Skeletal muscle cell (primary cell): ENCODE measurements around the gene RNF130.
A peak's percentile ranks its signal among the peaks of the same experiment; 100 is the strongest.
"Not testable (repeated sequence)": the region's sequence is repeated elsewhere in the genome, so short reads cannot be mapped to it uniquely, and the experiment has no call there.

Experiments used
- DNase-seq: peaks from one replicate; pipeline ENCODE4 v3.0.0-alpha.2; 2010; ENCODE audit warnings: low read depth
- H3K4me3 ChIP-seq: 2 replicates; pipeline ENCODE4 v1.5.1; 2011; ENCODE audit warnings: low read depth, mild to moderate bottlenecking, control low read depth, low read length, moderate library complexity

The RNF130 gene

DNA sequence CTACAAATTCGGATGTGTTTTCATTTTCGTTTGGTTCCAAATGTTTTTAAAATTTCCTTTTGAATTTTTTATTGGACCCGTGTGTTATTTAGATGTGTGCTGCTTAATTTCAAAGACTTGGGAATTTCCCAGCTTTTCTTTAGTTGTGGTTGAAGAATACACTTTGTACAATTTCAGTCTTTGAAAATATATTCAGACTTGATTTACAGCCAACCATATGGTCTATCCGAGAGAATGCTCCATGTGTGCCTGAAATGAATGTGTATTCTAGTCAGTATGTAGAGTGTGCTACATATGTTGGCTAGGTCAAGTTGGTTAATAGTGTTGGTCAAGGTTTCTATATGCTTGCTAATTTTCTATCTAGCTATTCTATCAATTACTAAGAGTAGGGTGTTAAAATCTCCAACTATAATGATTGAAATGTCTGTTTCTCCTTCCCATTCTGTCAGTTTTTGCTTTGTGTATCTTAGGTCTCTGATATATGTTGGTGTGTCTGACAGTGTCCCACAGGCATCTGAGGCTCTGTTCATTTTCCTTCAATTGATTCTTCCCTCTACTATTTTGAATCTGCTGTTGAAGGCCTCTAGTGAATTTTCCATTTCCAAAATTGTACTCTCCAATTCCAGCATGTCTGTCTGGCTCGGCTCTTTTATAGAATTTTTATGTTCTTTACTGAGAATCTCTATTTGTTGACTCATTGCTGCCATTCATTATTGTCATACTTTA is 36.2 kb downstream of the RNF130 start:
- DNase-seq = no peak
- H3K4me3 ChIP-seq = no peak overlapping the region

- no peak overlapping the region for H3K4me3 ChIP-seq
- no peak for DNase-seq
Observed at GRCh38 chr5:180034564-180034963, 37.0 kb downstream of the RNF130 start.

GRCh38 chr5:180027459-180028089 is 44.0 kb downstream of the RNF130 start:
- no peak for DNase-seq
- H3K4me3 ChIP-seq = no peak overlapping the region

DNA sequence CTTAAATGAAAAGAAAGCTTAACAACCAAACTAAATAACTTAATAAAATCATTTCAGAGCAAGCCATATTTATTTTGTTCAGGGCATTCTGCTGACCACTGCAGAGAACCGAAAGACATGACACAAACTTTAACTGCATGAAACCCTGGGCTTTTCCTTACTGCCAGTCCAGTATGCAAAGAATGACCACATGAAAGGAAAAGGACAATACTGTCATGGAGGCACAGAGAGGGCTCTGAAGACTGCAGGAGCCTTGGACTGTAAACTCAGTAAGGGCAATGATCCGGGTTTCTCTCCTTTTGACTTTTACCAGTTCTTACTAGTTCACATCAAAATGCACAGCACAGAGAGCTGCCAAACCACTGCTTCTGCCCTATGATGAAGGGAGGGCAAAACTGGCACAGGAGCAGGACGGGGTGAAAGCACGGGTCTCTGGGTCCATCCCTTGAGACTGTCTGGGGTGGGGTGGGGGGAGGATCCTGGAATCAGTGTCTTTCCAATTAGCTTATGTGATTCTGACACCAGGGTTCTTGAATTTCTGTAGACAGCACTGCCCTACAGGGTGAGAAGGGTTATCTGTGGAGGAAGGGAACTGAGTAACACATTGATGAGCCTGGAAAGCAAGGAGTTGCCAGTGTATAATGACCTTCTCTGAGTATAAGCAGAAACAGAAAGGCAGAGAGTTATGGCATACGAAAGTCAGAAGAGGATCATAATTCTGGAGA is 44.7 kb downstream of the RNF130 start:
- DNase-seq = no peak

DNA sequence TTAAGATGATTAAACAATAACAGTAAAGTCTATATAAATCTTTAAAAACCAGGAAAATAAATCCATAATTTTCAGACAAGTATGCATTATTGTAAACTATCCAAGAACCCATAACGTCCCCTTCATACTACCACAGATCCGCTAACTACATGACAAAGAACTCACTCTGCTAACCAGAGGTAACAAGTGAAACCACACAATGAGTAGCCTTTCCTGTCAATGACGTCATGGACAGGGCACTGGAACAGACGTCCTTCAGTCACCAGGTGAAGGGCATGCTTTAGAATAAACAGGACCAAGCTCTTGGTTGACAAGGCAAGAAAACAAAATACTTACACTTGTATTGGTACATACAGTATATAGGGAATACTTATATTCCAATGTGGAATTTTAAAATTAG is 45.2 kb downstream of the RNF130 start:
- H3K4me3 ChIP-seq = no peak overlapping the region
- DNase-seq = peak; percentile 27

More for the DNA sequence above, 44.7 kb downstream of the RNF130 start:
- H3K4me3 ChIP-seq = no peak overlapping the region

GRCh38 chr5:180021900-180022299 is 49.7 kb downstream of the RNF130 start:
- DNase-seq = no peak
- H3K4me3 ChIP-seq = no peak overlapping the region

DNA sequence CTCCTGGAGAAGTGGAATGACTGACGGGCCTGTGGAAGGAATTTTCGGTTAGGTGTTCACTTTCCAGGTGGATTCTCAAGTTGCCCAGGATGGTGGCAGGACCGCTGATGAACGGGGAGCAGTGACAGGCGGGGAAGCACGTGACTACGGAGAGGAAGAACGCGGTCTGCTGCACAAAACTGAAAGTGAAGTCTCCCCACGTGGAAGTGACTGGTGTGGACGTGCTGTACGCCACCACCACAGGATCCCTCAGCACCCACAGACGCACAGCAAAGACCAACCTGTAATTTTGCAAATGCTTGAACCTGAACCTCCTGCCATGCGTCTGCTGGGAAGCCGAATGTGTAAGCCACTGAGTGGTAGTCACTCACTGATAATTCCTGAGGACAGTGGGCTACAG is 51.4 kb downstream of the RNF130 start:
- DNase-seq = no peak
- no peak overlapping the region for H3K4me3 ChIP-seq

DNA sequence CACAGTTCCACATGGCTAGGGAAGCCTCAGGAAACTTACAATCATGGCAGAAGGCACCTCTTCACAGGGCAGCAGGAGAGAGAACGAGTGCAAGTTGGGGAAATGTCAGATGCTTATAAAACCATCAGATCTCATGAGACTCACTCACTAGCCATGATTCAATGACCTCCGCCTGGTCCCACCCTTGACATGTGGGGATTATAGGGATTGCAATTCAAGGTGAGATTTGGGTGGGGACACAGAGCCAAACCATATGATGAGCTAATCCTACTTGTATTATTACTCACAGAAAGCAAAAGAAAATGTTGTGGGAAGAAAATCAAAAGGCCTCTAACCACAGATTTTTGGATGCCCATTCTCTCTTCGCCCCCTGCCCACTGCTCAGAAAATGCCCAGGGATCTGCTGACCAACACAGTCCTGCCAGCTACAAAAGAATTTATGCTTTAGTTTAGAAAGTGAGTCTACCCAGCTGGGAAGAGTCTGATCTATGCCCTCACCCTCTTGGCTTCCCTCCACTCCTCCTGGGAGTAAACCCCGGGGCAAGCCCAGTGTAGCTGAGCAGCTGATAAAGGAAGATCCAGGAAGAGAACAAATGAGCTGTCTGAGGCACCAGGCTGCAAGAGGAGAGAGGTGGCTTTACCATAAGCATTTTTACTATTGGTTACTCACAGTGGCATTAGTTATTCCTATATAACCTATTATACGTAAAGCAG is 53.1 kb downstream of the RNF130 start:
- no peak overlapping the region for H3K4me3 ChIP-seq
- DNase-seq = no peak

GRCh38 chr5:180015523-180015922 is 56.0 kb downstream of the RNF130 start:
- not testable (repeated sequence) for DNase-seq

DNA sequence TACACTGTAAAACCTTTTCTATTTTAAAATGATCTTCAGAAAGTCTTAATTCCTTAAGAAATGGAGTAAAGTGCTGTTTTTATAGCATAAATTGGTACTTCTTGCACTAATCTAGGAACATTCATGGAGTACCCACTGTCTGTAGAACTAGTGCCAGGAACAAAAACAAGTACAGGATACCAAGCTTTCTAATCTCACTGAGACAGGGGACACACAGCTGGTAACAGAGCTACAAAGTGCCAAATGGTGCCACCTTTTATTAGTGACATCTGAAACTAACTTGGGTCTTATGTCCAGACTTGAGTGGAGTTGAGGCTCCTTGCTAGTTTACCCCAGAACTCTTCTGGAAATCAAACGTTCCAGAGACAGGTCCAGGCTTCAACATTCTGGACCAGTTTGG is 57.9 kb downstream of the RNF130 start:
- no peak overlapping the region for H3K4me3 ChIP-seq
- no peak for DNase-seq

More at GRCh38 chr5:180015523-180015922, 56.0 kb downstream of the RNF130 start:
- H3K4me3 ChIP-seq = not testable (repeated sequence)

GRCh38 chr5:180012316-180012715 is 59.2 kb downstream of the RNF130 start:
- no peak for DNase-seq
- no peak overlapping the region for H3K4me3 ChIP-seq

DNA sequence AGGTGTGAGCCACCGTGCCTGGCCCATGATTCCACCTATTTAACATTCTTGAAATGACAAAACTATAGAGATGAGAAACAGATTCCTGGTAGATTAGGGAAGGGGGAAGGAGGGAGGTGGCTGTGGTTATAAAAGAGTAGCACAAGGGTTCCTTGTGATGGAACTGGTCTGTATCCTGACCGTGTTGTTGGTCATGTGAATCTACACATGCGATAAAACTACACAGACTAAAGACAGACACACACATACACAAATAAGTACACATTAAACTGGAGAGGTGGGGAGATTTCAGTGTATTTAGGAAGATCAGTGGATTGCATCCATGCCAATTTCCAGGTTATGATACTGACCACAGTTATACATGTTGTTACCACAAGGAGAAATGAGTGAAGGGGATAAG is 60.9 kb downstream of the RNF130 start:
- H3K4me3 ChIP-seq = no peak overlapping the region
- DNase-seq = no peak

DNA sequence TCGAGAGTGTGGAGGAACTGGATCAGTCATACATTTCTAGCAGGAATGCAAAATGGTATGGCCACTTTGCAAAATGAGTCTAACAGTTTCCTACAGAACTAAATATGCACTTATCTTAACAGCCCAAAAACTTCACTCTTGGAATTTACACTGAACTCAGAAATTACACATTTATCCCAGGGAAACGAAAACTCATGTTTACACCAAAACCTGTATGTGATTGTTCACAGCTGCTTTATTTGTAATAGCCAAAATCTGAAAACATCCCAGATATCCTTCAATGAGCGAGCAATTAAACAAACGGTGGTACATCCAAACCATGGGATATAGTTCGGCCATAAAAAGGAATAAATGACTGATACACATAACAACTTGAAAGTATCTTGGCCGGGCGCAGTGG is 62.0 kb downstream of the RNF130 start:
- H3K4me3 ChIP-seq = no peak overlapping the region
- DNase-seq = no peak

GRCh38 chr5:180008433-180008832 is 63.1 kb downstream of the RNF130 start:
- no peak overlapping the region for H3K4me3 ChIP-seq
- no peak for DNase-seq

GRCh38 chr5:180007582-180007981 is 64.0 kb downstream of the RNF130 start:
- no peak overlapping the region for H3K4me3 ChIP-seq
- DNase-seq = no peak

- no peak overlapping the region for H3K4me3 ChIP-seq
- no peak for DNase-seq
Observed at GRCh38 chr5:180006141-180006540, 65.4 kb downstream of the RNF130 start.

GRCh38 chr5:180003127-180003526 is 68.4 kb downstream of the RNF130 start:
- DNase-seq = no peak
- H3K4me3 ChIP-seq = no peak overlapping the region

DNA sequence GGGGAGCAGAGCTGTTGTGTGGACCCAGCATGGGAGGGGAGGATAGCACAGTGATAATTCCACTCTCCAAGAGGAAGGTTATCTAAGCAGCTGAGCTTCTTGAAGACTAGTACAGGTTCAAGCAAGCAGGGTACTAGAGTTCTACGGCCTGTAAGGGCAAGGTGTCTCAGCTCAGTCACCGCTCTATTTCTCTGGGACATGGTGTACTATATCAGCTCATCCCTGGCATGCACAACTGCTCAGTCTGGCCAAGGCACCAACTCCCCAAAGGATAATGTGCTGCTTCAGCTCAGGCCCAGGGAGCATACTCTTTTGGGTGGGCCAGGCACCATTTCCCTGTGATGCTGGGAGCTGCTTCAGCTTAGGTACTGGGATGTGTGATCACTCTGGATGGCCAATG is 69.8 kb downstream of the RNF130 start:
- DNase-seq = no peak
- H3K4me3 ChIP-seq = no peak overlapping the region

DNA sequence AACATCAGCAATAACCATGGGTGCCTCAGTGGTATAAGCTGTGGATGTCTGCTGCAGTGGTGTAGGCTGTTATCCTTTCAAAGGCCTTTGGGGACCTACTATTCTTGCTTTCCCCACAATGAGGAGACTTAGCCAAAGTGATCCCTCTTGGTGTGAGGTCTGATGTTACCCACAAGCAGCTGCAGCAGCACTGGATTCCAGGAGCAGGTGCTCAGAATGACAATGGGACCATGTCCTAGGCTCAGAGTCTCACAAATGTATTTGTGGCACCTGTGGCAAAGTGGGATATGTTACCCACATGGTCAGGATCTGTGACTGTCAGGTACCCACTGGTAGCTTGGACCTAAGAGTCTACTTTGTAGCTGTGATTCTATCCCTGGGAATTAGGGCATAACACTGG is 70.4 kb downstream of the RNF130 start:
- no peak for DNase-seq

GRCh38 chr5:179998485-179998884 is 73.1 kb downstream of the RNF130 start:
- DNase-seq = no peak
- H3K4me3 ChIP-seq = no peak overlapping the region

More for the DNA sequence above, 70.4 kb downstream of the RNF130 start:
- H3K4me3 ChIP-seq = no peak overlapping the region
